Hematopoietic multipotent progenitor cell treated with erythropoietin and hydrocortisone succinate and interleukin-3 and kit ligand, for 15 days (in vitro differentiated cells): ENCODE measurements around the gene AUTS2.

Experiments
- DNase-seq: peaks from one replicate; pipeline ENCODE4 v3.0.0-alpha.2; 2015; ENCODE audit warnings: low spot score

The AUTS2 gene

DNA sequence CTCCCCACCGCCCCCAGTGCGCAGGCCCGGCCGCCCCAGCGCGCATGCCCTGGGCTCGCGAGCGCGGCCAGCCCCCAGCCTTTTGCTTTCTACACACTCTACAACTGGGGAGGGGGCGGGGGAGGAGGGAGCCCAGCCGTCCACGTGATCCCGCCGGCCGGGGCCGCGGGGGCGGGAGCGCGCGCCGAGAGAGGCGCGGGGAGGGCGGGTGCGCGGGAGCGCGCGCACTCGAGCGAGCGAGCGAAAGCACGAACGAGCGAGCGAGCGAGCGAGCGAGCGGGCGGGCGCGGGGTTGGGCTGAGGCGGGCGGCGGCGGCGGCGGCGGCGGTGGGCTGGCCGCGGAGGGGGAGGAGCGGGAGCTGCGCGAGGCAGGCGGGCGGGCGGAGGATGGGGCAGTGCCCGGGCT, at the start of gene AUTS2:
Gene AUTS2 (plus strand): TSS at position 395 of the 406 bp plus-strand sequence. CDS start 1,179 bp downstream, outside the sequence.
- DNase-seq = peak; percentile 23

DNA sequence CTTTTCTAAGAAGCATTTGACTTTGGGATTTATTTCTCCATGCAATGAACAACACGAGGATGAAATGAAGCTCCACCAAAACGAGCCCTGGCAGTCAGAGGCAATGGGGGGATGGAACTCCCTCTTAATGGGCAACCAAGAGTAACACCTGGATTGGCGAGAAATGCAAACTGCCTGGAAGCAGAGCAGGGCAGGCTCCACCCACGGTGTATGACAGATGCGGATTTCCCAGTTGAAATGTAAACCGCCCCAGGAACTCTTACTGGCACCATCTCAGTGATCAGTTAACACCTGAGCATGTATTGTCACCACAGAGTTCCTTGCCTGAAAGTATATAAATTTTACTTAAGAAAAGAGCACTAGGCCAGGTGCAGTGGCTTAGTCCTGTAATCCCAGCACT, 47.3 kb upstream of the AUTS2 start:
- no peak for DNase-seq

DNA sequence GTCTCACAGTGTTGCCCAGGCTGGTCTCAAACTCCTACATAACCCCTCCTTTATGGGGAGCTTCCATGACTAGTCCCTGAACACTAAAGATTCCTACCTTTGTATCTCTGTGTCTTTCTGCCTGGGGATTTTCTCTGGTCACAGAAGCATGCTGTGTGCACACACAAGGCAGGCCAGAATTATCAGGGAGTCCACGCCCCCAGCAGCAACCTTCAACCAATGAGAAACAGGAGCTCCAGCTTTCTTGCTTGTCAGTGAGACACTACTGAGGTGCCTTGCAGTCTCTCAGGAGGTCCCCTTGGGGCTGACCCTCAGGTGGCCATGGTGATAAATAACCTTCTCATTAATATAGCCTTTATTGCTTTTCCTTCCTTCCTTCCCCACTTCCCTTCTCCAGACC, 45.1 kb upstream of the AUTS2 start:
- DNase-seq = no peak

DNA sequence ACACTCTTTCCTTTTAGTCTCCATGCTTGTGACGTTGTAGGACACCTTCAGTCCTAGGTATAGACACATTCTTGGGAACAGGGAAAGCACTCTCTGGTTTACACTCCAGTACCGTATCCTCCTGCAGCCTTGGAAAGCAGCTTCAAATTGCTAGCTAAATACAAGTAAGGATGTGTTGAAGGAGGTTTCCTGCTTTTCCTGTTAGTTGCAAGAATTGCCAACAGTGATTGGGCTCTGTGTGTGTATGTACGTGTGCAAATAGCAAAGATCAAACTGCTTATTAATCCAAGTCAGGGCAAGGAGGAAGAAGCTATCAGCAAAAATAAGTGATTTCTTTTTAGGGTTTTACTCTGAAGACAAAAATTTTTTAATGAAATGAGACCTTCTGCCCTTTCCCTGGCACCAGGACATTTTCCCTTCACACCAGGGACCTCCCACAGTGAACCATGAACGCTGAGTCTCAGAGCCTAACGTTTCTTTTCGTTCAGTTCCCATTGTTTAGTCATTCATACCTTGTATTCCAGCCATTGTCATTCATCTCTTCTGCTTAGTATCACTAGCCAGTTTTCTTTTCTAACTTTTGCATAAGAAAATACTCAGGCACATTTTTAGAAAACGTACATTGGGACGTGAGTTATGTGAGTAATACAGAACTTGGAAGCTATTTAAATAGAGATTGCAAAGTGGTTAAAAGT, 36.9 kb upstream of the AUTS2 start:
- DNase-seq = no peak

DNA sequence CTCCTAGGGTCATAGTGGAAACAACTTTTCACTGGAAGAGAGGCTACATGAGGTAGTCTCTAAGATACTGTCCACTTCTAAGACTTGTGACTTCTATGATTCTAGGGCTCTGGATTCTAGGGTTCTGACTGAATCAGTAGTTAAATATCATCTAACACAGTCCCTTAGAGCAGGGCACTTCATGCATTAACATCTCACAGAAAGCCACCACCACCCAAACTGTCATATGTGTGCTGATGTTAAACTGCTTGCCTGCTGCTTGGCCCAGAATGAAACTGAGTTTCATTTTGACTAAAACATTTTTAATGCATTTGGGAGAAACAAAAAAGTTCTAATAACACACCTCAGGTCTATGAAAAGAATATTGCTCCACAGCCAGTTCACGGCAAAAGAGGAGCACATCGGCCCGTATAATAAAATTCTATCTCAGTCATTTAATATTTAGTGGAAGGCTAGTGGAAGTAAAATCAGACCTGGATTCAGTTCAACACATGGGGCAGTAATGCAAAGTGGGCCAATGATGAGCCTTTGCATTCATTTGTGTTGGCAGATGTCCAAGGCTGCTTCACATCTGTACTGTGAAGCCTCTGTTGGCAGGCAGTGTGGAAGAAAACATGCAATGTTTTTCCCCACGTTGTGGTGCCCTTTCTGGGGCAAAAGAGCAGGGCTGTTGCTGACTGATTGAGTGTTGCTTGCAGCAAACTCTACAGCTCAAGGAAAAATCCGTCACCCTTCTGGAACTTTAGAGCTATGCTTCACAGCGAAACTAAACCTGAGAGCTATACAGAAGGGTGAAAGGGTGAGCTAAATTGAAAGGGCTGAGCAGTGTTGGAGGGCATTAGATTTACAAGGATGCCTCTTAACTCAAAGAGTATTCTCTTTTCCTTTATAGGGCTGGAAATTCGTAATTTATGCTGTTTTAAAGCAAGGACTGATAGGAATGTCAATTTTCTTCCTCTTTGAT, 33.5 kb upstream of the AUTS2 start:
- no peak for DNase-seq

DNA sequence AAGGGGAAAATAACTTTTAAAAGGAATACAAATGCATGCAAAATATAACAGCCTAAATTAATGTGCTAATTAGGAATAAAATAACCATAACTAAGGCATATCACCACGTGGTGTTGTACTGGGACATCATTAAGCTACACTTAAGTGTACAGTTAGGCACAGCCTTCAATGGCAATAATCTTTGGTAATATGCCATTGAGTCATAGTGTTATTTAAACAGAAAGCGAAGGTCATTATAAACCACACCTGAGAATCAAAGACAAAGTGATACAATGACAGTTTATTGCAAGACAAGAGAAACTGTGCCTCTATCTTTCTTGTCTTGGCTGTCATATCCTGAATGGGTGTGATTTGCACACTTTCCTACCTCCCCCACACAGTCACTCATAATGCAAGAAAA, 30.5 kb upstream of the AUTS2 start:
- DNase-seq = no peak

DNA sequence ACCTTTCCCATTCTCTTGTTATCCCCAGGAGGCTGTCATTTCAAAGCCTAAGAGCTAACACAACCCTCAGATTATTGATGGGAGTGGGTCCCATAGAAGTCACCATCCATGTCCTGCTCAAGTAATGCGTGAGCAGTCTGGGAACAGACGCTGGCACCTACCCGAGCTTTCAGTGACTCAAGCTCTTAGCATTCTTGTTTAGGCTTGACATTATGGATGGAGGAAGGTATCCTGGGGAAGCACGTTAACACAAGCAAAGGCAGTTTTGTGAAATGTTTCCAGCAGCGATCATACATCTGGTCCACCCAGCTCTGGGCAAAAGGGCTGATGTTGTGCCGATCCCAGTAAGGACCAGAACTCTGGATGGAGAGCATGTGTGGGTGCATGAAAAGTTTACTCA, 30.0 kb upstream of the AUTS2 start:
- DNase-seq = no peak

DNA sequence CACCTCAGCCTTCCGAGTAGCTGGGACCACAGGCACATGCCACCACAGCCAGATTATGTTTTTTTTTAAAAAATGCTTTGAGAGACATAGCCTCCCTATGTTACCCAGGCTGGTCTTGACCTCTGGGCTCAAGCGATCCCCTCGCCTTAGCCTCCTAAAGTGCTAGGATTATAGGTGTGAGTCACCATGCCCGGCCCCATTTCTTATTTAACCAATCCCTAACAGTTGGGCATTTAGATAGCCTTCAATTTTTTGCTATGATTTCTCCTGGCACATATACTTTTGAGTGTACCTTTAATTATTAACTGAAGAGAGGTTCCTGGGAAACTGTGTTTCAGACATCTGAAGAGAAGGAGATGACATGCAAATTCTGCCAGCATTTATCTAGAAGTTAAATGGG, 22.6 kb upstream of the AUTS2 start:
- DNase-seq = no peak

DNA sequence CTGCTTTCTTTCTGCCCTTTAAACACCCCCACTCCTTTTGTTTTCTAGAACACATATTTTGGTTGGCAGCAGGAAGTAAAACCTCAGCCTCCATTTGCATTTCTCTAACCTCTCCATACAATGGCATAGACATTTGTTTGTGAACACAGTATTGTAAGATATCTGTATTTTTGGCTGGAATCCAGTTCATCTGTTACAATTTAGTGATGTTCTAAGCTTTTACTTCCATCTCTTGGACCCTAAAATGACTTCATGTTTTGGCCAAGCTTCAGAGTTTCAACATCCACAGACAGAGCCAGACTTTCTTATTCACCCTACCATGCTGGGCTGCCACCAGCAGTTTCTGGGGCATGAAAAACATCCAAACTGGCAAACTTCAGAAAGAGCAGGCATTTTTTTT, 21.1 kb upstream of the AUTS2 start:
- DNase-seq = no peak

DNA sequence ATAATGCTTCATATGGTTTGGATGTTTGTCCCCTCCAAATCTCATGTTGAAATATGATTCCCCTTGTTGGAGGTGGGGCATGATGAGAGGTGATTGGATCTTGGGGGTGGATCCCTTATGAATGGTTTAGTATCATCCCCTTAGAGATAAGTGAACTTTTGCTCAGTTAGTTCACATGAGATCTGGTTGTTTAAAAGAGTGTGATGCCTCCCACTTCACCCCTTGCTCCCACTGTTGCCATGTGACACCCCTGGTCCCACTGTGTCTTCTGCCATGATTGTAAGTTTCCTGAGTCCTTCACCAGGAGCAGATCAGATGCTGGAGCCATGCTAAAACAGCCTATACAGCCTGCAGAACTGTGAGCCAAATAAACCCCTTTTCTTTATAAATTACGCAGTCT, 13.1 kb upstream of the AUTS2 start:
- DNase-seq = no peak

DNA sequence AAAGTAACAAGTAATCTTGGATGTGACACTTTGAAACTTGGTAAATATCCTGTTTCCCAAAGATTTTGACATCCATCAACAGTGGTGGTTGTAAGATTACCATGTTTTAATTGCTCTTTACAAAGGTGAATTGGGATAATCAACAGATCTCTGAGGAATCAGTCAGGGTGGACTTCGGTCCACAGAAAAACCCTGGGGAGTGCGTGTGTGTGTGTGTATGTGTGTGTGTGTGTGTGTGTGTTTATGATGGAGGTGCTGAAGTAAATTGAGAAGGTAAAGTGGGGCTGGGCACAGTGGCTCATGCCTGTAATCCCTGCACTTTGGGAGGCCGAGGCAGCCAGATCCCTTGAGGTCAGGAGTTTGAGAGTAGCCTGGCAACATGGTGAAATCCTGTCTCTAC, 12.0 kb upstream of the AUTS2 start:
- DNase-seq = no peak

DNA sequence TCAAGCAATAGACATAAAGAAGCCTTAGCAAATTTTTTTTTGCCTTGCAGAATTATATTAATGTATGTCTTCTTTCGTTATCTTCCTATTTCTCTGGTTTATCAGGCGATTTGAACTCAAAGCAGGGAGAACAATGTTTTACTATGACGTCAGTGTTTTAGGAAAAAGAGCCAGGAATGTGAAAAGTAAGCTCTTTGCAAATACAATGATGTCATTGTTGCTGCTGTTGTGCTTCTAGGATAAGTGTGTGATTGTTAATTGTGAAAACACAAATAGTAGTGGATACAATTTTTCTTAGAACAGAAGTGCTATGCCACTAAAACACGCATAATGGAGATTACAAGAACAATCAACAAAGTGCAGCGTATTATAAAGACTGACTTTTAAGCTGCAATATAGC, 9.5 kb upstream of the AUTS2 start:
- no peak for DNase-seq

DNA sequence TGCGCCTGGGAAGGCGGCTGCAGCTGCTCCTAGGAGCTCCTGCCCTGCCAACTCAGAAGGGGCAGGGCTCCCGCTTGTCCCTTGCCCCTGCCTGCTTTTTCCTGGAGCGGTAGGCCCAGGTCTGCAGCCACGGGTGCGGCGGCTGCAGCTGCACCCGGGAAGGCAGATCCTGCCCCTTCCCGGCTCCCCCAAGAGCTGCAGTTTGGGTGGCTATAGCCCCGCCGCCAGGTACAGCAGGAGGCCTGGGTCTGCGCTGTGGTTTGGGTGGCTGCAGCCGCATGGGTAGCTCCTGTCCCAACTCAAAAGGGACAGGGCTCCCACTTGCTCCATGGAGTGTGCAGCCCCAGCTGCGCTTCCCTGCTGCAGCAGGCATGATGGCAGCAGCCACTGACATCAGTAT, 6.5 kb upstream of the AUTS2 start:
- no peak for DNase-seq

DNA sequence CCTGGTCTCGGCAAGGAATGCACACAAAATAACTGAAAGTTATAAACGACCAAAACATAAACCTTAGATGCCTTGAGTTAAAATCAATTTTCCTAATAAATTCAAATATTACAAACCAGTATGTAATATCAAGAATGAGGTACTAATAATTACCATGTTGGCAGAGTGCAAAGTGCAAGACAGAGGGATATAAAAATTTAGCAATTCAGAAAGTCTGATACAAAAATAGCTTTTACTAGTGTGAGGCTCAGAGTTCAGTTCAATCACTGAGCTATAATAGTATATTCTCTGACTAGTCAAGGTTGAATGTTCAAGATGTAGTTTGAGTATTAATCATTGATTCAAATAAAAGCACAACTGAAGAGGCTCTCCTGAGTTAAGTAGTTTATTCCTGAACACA, 4.8 kb upstream of the AUTS2 start:
- no peak for DNase-seq

DNA sequence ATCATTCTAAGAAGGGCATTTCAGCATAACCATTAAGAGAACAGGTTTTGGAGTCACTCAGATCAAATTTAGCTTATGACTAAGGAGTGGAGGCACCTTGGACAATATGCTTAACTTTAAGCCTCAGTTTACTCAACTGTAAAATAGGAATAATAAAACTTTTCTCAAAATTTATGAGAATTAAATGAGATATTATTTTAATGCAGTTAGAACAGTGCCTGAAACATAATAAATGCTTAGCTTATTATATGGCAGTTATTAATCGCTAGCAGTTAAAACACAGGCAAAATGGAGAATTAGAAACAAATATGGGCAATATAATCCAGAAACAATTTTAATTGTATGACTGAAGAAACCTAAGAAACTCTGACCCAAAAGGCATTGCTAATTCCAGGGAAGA, 2.9 kb upstream of the AUTS2 start:
- DNase-seq = no peak

DNA sequence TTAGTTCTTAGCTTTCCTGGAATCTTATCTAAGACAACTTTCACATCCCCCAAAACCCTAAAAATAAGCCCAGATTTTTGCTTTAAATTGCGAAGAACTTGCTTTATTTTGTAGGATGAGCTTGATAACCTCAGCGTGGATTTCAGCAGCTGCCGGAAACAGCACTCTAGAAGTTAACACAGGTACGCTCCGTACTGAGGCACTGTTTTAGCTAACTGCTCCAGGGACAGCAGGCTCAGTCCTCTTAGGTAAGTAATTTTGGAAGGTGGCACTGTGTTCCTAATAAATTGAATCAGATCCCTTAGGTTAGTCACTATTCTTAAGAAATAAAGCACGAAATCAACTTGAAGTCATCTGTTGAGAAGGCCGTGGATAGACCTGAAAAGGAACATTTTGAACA, 2.2 kb upstream of the AUTS2 start:
- DNase-seq = no peak

DNA sequence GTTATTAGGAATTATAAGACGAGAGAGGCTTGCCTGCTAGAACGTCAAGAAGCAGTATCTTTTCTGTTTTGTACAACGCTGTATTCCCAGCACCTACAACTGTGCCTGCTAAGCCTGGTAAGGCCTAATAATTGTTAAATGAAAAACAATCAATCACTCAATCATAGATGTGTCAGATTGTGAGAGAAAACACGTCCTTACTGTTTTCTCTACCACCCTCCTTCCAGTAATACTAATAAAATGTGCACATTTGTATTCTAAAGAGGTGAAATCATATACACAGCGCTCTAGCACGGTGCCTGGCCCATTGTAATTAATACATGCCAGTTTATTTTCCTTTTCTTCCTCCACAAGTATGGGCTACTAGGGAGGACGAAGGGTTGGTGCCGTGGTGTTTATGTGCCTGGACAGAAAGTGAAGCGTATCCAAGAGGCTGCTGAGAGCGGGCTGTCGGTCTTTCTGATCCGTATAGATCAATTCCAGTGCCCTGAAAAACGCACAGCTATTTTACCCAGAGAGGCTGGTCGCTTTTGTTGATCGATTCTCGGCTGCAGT, 1.5 kb upstream of the AUTS2 start:
- DNase-seq = no peak

DNA sequence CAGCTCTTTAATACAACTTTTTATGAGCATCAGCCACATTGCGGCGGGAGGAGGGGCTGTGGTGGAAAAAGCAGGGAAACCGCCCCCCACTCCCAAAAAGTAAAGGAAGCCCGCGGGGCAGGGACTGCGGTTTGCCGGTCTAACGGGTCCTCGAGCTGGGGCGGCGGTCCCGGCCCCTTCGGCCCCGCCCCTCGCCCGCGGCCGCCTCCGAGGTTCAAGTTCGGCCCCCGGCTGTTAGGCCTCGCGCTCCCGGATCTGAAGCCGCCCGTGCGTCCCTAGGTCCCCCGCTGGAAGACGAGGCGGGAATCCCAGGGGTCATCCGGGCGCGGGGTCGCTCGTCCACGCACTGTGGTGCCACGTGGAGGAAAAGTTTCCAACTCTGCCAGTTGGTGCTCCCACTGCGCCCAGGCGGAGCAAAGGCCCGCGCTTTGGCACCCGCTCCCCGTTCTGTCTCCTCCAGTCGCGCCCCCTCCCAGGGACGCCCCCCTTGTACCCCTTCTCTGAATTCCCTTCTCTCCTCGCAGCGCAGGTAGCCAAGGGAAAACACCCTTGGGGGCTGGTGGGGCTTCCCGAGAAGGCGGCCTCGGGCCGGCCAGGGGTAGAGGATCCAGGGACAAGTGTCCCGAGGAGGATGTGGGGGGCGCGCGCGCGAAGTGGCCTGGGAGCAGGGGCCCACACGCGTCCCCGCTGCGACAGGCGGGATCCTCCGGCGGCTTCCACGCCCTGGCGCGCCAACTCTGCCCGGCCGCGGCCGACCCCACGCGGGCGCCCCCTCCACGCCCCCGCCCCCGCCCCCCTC, 798 bp upstream of the AUTS2 start:
- DNase-seq = no peak

DNA sequence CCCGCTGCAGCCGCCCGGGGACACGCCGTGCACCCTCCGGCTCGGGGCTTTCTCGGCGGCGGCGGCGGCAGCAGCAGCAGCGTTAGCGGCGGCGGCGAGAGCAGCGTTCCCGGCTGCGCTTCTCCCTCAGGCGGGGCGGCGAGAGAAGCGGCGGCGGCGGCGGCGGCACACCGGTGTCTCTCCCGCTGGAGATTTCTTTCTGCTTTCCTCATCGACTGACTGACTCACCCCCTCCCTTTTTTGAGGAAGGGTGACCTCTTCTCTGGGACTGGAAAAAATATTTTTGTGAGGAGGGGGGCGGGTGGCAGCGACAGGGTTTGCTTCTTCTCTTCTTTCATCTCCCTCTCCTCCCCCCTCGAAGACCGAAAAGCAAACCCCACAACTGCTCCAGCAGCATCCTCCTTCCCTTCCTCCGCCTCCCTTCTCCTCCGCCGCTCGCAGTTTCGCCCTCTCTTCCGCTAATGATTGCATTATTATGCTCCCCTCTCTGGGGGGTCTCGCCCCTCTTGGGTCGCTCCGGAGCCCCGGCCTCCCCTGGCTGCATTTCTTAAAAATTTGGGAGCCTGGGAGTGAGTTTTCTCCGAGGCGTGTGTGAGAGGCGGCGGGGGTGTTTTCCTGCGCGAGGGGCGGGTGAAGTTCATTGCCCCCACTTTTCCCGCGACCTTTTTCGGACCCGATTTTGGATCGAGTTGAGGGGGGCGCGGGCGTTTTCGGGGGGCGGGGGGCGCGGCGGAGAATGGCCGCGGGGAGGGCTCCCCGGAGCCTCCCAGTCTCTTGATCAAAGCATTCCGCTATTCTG, 411 bp downstream of the AUTS2 start:
- DNase-seq = no peak

DNA sequence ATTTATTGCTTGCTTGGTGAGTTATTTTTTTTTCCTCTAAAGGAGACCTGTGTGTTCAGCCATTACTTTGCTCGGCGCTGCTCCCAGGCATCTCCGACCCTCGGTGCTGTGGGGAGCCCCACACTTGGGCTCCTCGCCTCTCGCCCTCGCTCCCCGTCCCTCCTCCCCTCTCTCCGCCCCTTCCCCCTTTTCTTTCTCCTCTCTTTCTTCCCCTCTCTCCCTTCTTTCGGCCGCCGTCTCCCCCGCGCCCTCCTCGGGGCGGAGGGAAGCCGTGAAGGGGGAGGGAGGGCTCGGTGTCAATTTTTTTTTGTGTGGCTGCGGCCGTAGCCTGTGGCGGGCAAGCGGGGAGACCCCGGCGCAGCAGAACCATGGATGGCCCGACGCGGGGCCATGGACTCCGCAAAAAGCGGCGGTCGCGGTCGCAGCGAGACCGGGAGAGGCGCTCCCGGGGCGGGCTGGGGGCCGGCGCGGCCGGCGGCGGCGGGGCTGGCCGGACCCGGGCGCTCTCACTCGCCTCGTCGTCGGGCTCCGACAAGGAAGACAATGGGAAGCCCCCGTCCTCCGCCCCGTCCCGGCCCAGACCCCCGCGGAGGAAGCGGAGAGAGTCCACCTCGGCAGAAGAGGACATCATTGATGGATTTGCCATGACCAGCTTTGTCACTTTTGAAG, 1.1 kb downstream of the AUTS2 start:
- DNase-seq = no peak
